GM12892 (cell line): Measurements from ENCODE around the gene ZC3H12C.

Source experiments
- POLR2A ChIP-seq: IDR thresholded peaks from 2 replicates; pipeline ENCODE4 v1.6.1; 2011; ENCODE audit warnings: low read depth, low read length, control low read depth
- POLR2AphosphoS5 ChIP-seq: IDR thresholded peaks from 2 replicates; pipeline ENCODE4 v1.6.1; 2011; ENCODE audit warnings: low read depth, low read length, control low read depth
- TAF1 ChIP-seq: IDR thresholded peaks from 2 replicates; pipeline ENCODE4 v1.6.1; 2011; ENCODE audit warnings: low read depth, mild to moderate bottlenecking, control low read depth, low read length, borderline replicate concordance

GRCh38 chr11:110071197-110071596 lies 22.0 kb upstream of the ZC3H12C start:
- no peak for TF ChIP-seq POLR2AphosphoS5
- TF ChIP-seq POLR2A: no peak
- no peak for TF ChIP-seq TAF1
